ENCODE measurements around the gene MRPL53. TPM values are rescaled to one million over a fixed set of nuclear protein-coding genes. Genes with fewer than 3 reads are reported as not detected.
"Not testable (repeated sequence)": the region's sequence is repeated elsewhere in the genome, so short reads cannot be mapped to it uniquely, and the experiment has no call there.

MRPL53 gene
- total RNA-seq, 6 donors from 2014 or later: 19.9 to 87.1 (median 30.1) TPM

GRCh38 chr2:74461187-74462053 lies 11.1 kb downstream of the MRPL53 start:
- WGBS, 2 donors: 95 to 98% methylated on average over 17 of the region's 27 CpGs
- peaks cover 0 to 26% (median 12%) of the 10 kb centered on the region in 4 donors for H3K36me3 ChIP-seq
- no peak overlapping the region for H3K4me3 ChIP-seq
- TF ChIP-seq POLR2A (IDR thresholded peaks at IDR 0.05): no peak
- TF ChIP-seq, protein P1, sequence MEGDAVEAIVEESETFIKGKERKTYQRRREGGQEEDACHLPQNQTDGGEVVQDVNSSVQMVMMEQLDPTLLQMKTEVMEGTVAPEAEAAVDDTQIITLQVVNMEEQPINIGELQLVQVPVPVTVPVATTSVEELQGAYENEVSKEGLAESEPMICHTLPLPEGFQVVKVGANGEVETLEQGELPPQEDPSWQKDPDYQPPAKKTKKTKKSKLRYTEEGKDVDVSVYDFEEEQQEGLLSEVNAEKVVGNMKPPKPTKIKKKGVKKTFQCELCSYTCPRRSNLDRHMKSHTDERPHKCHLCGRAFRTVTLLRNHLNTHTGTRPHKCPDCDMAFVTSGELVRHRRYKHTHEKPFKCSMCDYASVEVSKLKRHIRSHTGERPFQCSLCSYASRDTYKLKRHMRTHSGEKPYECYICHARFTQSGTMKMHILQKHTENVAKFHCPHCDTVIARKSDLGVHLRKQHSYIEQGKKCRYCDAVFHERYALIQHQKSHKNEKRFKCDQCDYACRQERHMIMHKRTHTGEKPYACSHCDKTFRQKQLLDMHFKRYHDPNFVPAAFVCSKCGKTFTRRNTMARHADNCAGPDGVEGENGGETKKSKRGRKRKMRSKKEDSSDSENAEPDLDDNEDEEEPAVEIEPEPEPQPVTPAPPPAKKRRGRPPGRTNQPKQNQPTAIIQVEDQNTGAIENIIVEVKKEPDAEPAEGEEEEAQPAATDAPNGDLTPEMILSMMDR (IDR thresholded peaks at IDR 0.05): peak in 1 of 6 experiments; percentile 6
- H3K9me3 ChIP-seq: no peaks in the 10 kb centered on the region
- peak in 1 of 2 donors; percentile 70 for DNase-seq
- peaks cover 34 to 51% (median 36%) of the 10 kb centered on the region in 4 donors for H3K4me1 ChIP-seq
- H3K27ac ChIP-seq: no peak overlapping the region
- no peak for ATAC-seq (ENCODE audit: low FRiP score in 2 of 2)
- H3K27me3 ChIP-seq: no peaks in the 10 kb centered on the region

DNA sequence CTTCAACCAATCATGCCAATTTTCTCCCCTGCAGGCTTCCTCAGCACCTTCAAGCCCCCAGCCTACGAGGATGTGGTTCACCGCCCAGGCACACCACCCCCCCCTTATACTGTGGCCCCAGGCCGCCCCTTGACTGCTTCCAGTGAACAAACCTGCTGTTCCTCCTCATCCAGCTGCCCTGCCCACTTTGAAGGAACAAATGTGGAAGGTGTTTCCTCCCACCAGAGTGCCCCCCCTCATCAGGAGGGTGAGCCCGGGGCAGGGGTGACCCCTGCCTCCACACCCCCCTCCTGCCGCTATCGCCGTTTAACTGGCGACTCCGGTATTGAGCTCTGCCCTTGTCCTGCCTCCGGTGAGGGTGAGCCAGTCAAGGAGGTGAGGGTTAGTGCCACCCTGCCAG lies 12.3 kb downstream of the MRPL53 start:
- not testable (repeated sequence) for H3K27me3 ChIP-seq; DNase-seq; H3K27ac ChIP-seq; ATAC-seq (ENCODE audit: low FRiP score in 2 of 2); H3K9me3 ChIP-seq; H3K4me3 ChIP-seq
- peaks cover 38 to 55% (median 41%) of the 10 kb centered on the region in 4 donors for H3K4me1 ChIP-seq
- WGBS, 2 donors: 86 to 91% methylated on average over 8 to 10 of the region's 10 CpGs
- peaks cover 0 to 26% (median 12%) of the 10 kb centered on the region in 4 donors for H3K36me3 ChIP-seq

GRCh38 chr2:74459503-74460118 lies 12.9 kb downstream of the MRPL53 start:
- Histone ChIP-seq H3K4me1 (peaks cover 38 to 55% (median 41%) of the 10 kb centered on the region in 4 donors), H3K27ac (peak overlapping the region in 1 of 4 donors; percentile 99), H3K4me3 (peak overlapping the region in 3 of 4 donors; percentile 66 to 87 (median 72)), H3K36me3 (peaks cover 0 to 26% (median 12%) of the 10 kb centered on the region in 4 donors)
- 81 to 91% methylated on average over 11 to 13 of the region's 13 CpGs for WGBS, 2 donors
- not testable (repeated sequence) for ATAC-seq (ENCODE audit: low FRiP score in 2 of 2); DNase-seq; H3K9me3 ChIP-seq; H3K27me3 ChIP-seq

DNA sequence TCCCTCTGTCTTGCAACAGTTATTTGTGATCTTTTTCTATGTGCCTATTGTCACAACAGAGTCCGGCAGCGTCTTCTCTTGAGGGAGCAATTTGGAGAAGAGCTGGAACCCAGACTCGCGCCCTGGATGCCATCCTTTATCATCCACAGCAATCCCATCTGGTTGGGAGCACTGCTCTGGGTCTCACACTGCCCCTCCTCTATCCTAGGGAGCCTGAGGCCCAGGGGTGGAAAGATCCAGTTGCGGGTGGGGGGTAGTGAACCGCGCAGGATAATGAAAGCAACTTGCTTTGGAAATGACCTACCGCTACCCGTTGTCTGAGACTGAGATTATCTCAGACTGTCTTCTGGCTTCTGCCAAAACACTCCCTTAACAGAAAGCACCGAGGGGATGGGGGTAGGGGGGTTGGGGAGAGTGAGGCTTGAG lies 13.5 kb downstream of the MRPL53 start:
- H3K36me3 ChIP-seq: peaks cover 0 to 26% (median 12%) of the 10 kb centered on the region in 4 donors
- H3K9me3 ChIP-seq: no peaks in the 10 kb centered on the region
- TF ChIP-seq POLR2A (IDR thresholded peaks at IDR 0.05) (no peak), EP300 (IDR thresholded peaks at IDR 0.05) (no peak), POLR2AphosphoS5 (IDR thresholded peaks at IDR 0.05) (no peak)
- TF ChIP-seq, protein P1 (IDR thresholded peaks at IDR 0.05): no peak
- 0 to 8% methylated on average over 5 to 10 of the region's 10 CpGs for WGBS, 2 donors
- peaks cover 35 to 53% (median 38%) of the 10 kb centered on the region in 4 donors for H3K4me1 ChIP-seq
- DNase-seq (no peak), ATAC-seq (ENCODE audit: low FRiP score in 2 of 2) (no peak)
- no peaks in the 10 kb centered on the region for H3K27me3 ChIP-seq
- H3K27ac ChIP-seq: peak overlapping the region; percentile 64 to 99 (median 88)
- peak overlapping the region; percentile 66 to 91 (median 80) for H3K4me3 ChIP-seq

GRCh38 chr2:74458132-74458937 lies 14.1 kb downstream of the MRPL53 start, which contains the start of gene WBP1:
Gene WBP1 (plus strand): TSS chr2:74458438. CDS start chr2:74458603, 165 bp downstream.
- Histone ChIP-seq H3K4me1 (peaks cover 32 to 50% (median 34%) of the 10 kb centered on the region in 4 donors), H3K9me3 (no peaks in the 10 kb centered on the region), H3K36me3 (peaks cover 0 to 26% (median 12%) of the 10 kb centered on the region in 4 donors), H3K4me3 (peak within 1 kb of the TSS; percentile 66 to 91 (median 80)), H3K27ac (peak within 1 kb of the TSS; percentile 94 to 99 (median 98)), H3K27me3 (no peaks in the 10 kb centered on the region)
- TF ChIP-seq, protein P1 (IDR thresholded peaks at IDR 0.05): no peak
- TF ChIP-seq EP300 (IDR thresholded peaks at IDR 0.05) (no peak), POLR2A (IDR thresholded peaks at IDR 0.05) (peak in 3 of 4 donors; percentile 8 to 71 (median 14)), POLR2AphosphoS5 (IDR thresholded peaks at IDR 0.05) (peak; percentile 7 to 75)
- peak; percentile 95 to 98 for ATAC-seq (ENCODE audit: low FRiP score in 2 of 2)
- DNase-seq: peak; percentile 91 to 100
- WGBS, 2 donors: 1 to 2% methylated on average over 26 to 30 of the region's 38 CpGs
